ENCODE results near the gene PAQR5. TPM values are rescaled to one million over a fixed set of nuclear protein-coding genes. Genes with fewer than 3 reads are reported as not detected.

PAQR5 gene
- total and polyA plus RNA-seq, 4 donors, result 2.3 to 22.6 (median 10.5) TPM

DNA sequence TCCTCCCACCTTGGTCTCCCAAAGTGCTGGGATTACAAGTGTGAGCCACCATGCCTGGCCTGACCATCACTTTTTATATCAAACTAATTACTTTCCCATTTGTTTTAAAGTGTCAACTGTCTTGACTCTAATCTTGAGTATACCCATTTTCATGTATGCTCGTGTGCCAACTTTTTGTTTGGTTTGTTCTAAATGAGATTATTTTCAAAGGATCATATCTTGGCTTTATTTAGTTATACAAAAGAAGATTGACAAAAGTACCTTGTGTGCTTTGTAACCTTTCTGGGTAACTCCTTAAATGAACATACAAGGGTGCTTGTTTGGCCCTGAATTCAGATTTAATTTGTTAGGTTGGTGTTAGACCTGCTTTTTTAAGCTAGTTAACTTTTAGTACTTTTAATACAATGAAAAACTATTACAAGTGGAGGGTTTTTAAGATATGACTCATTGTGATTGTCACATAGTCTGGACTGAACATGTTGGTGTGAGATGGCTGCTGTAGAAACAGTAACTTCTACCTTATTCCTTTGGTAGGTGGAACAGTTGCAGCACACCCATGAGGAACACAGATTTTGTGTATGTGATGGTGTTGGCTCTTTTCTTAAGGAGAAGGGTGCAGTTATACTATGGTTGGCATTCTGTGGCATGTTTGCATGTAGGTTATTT is 126.2 kb downstream of the PAQR5 start:
- 74 to 100% methylated on average over 1 of the region's 1 CpG for WGBS, 2 donors
- Histone ChIP-seq H3K9me3 (ENCODE audit: control insufficient read depth in 4 of 4, insufficient read depth in 3 of 4, low read length in 3 of 4) (no peaks in the 10 kb centered on the region), H3K4me3 (no peak overlapping the region), H3K36me3 (ENCODE audit: control insufficient read depth in 4 of 4, insufficient read depth in 4 of 4, low read length in 4 of 4) (peaks cover 0 to 20% (median 9%) of the 10 kb centered on the region in 4 donors), H3K27me3 (ENCODE audit: control insufficient read depth in 3 of 3, insufficient read depth in 3 of 3, low read length in 2 of 3) (no peaks in the 10 kb centered on the region), H3K27ac (ENCODE audit: low read depth in 1 of 2, low read length in 1 of 2) (no peak overlapping the region), H3K9ac (ENCODE audit: insufficient read depth in 1 of 2, low read length in 2 of 2) (no peak overlapping the region), H3K4me1 (ENCODE audit: control insufficient read depth in 5 of 5, insufficient read depth in 5 of 5, low read length in 5 of 5) (no peaks in the 10 kb centered on the region)
- ATAC-seq (ENCODE audit: insufficient read depth, low FRiP score) (no peak), DNase-seq (no peak)
- TF ChIP-seq, protein P1, sequence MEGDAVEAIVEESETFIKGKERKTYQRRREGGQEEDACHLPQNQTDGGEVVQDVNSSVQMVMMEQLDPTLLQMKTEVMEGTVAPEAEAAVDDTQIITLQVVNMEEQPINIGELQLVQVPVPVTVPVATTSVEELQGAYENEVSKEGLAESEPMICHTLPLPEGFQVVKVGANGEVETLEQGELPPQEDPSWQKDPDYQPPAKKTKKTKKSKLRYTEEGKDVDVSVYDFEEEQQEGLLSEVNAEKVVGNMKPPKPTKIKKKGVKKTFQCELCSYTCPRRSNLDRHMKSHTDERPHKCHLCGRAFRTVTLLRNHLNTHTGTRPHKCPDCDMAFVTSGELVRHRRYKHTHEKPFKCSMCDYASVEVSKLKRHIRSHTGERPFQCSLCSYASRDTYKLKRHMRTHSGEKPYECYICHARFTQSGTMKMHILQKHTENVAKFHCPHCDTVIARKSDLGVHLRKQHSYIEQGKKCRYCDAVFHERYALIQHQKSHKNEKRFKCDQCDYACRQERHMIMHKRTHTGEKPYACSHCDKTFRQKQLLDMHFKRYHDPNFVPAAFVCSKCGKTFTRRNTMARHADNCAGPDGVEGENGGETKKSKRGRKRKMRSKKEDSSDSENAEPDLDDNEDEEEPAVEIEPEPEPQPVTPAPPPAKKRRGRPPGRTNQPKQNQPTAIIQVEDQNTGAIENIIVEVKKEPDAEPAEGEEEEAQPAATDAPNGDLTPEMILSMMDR (IDR thresholded peaks at IDR 0.05; ENCODE audit: control extremely low read depth, extremely low read depth), result no peak

DNA sequence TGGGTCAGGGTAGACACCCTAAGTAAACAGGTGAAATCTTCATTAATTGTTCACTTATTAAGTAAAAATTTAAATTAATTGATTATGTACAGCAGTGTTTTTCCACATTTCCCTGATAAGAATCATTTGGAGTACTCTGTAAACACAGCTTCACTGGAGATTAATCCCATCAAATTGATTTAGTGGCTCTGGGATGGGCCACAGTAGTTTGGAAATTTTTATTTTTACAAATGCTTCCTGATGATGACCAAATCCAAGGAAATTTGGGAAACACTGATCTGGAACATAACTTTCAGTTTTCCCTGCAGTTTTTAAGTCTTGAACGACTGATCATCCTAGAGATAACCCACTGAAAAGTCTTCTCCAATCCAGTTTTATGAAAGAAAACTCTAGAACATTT is 135.1 kb downstream of the PAQR5 start:
- H3K4me1 ChIP-seq (ENCODE audit: control insufficient read depth in 5 of 5, insufficient read depth in 5 of 5, low read length in 5 of 5), result no peaks in the 10 kb centered on the region
- WGBS, 2 donors, result 95% methylated on average over 1 of the region's 1 CpG

DNA sequence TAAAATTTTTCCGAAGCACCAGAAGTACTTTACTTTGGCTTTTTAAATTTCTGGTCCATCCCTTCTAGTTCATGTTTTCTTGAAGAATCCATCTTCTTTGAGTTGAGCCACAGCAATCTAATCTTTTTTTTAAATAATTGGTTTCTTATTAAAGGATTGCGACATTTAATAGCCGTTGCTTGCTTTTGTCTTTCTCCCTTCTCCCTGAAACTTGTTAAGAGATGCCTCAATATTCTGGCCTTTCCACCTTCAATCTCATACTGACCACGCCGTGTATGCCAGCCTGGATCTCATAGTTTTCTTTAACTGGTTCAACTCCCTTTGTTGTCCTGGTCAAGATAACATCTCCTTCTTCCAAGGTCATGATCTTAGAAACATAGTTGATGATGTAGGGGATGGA is 135.5 kb downstream of the PAQR5 start:
- Histone ChIP-seq H3K36me3 (ENCODE audit: control insufficient read depth in 4 of 4, insufficient read depth in 4 of 4, low read length in 4 of 4) (peaks cover 0 to 13% (median 0%) of the 10 kb centered on the region in 4 donors), H3K27me3 (ENCODE audit: control insufficient read depth in 3 of 3, insufficient read depth in 3 of 3, low read length in 2 of 3) (no peaks in the 10 kb centered on the region), H3K4me3 (no peak overlapping the region), H3K9me3 (ENCODE audit: control insufficient read depth in 4 of 4, insufficient read depth in 3 of 4, low read length in 3 of 4) (no peaks in the 10 kb centered on the region), H3K4me1 (ENCODE audit: control insufficient read depth in 5 of 5, insufficient read depth in 5 of 5, low read length in 5 of 5) (no peaks in the 10 kb centered on the region), H3K27ac (ENCODE audit: low read depth in 1 of 2, low read length in 1 of 2) (no peak overlapping the region), H3K9ac (ENCODE audit: insufficient read depth in 1 of 2, low read length in 2 of 2) (no peak overlapping the region)
- 93 to 95% methylated on average over 5 of the region's 5 CpGs for WGBS, 2 donors
- no peak for DNase-seq
- ATAC-seq (ENCODE audit: insufficient read depth, low FRiP score), result no peak
- TF ChIP-seq, protein P1 (IDR thresholded peaks at IDR 0.05; ENCODE audit: control extremely low read depth, extremely low read depth), result no peak

More for the DNA sequence above, 135.1 kb downstream of the PAQR5 start:
- ATAC-seq (ENCODE audit: insufficient read depth, low FRiP score), result no peak
- TF ChIP-seq, protein P1 (IDR thresholded peaks at IDR 0.05; ENCODE audit: control extremely low read depth, extremely low read depth), result no peak
- H3K9ac ChIP-seq (ENCODE audit: insufficient read depth in 1 of 2, low read length in 2 of 2), result no peak overlapping the region
- no peaks in the 10 kb centered on the region for H3K27me3 ChIP-seq (ENCODE audit: control insufficient read depth in 3 of 3, insufficient read depth in 3 of 3, low read length in 2 of 3)
- DNase-seq, result no peak
- peaks cover 0 to 16% (median 1%) of the 10 kb centered on the region in 4 donors for H3K36me3 ChIP-seq (ENCODE audit: control insufficient read depth in 4 of 4, insufficient read depth in 4 of 4, low read length in 4 of 4)
- no peak overlapping the region for H3K27ac ChIP-seq (ENCODE audit: low read depth in 1 of 2, low read length in 1 of 2)
- no peaks in the 10 kb centered on the region for H3K9me3 ChIP-seq (ENCODE audit: control insufficient read depth in 4 of 4, insufficient read depth in 3 of 4, low read length in 3 of 4)
- no peak overlapping the region for H3K4me3 ChIP-seq

DNA sequence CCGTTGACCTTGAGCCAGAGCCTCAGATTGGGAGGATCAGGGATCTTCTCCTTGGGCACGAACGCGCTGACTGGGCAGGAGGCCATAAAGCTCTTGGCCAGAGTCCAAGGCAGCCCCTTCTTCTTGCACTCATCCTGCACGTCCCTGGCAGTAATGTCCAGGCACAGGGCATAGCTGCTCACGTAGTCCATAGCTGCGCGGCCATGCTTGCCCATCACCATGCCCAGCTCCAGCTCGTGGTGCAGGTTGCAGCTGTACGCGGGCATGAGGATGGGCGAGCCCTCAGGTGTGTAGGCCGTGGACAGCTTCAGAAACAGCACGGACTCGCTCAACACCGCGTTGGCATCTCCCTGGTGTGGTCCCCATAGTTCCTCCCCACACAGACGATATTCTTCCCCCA is 136.0 kb downstream of the PAQR5 start:
- Histone ChIP-seq H3K4me1 (ENCODE audit: control insufficient read depth in 5 of 5, insufficient read depth in 5 of 5, low read length in 5 of 5) (no peaks in the 10 kb centered on the region), H3K36me3 (ENCODE audit: control insufficient read depth in 4 of 4, insufficient read depth in 4 of 4, low read length in 4 of 4) (peaks cover 0 to 14% (median 0%) of the 10 kb centered on the region in 4 donors), H3K9ac (ENCODE audit: insufficient read depth in 1 of 2, low read length in 2 of 2) (no peak overlapping the region), H3K4me3 (no peak overlapping the region), H3K27me3 (ENCODE audit: control insufficient read depth in 3 of 3, insufficient read depth in 3 of 3, low read length in 2 of 3) (no peaks in the 10 kb centered on the region), H3K27ac (ENCODE audit: low read depth in 1 of 2, low read length in 1 of 2) (no peak overlapping the region), H3K9me3 (ENCODE audit: control insufficient read depth in 4 of 4, insufficient read depth in 3 of 4, low read length in 3 of 4) (no peaks in the 10 kb centered on the region)
- no peak for ATAC-seq (ENCODE audit: insufficient read depth, low FRiP score)
- no peak for DNase-seq
- 97 to 98% methylated on average over 18 of the region's 18 CpGs for WGBS, 2 donors
- TF ChIP-seq, protein P1 (IDR thresholded peaks at IDR 0.05; ENCODE audit: control extremely low read depth, extremely low read depth), result no peak
